Skeletal muscle tissue (tissue), 4 donors: ENCODE data around the gene PROZ. TPM values are rescaled to one million over a fixed set of nuclear protein-coding genes. Genes with fewer than 3 reads are reported as not detected.
A peak's percentile ranks its signal among the peaks of the same experiment; 100 is the strongest.

Source experiments
- H3K27ac ChIP-seq: one replicate; pipeline ENCODE4 v1.7.0; 2013; ENCODE audit warnings: mild to moderate bottlenecking, low read depth, low read length, inconsistent platforms
- H3K27me3 ChIP-seq, 3 donors: one replicate each; pipeline ENCODE4 v1.7.0; 2013; ENCODE audit warnings: low read length in 3 of 3; ENCODE audit not compliant: control insufficient read depth in 3 of 3, insufficient read depth in 3 of 3
- H3K36me3 ChIP-seq, 3 donors: one replicate each; pipeline ENCODE4 v1.7.0; 2013; ENCODE audit warnings: low read length in 3 of 3; ENCODE audit not compliant: control insufficient read depth in 3 of 3, insufficient read depth in 3 of 3
- H3K4me1 ChIP-seq, 3 donors: one replicate each; pipeline ENCODE4 v1.7.0; 2013; ENCODE audit warnings: low read length in 3 of 3, mild to moderate bottlenecking in 3 of 3; ENCODE audit not compliant: control insufficient read depth in 3 of 3, insufficient read depth in 3 of 3
- H3K4me3 ChIP-seq, 3 donors: one replicate each; pipeline ENCODE4 v1.7.0; 2013; ENCODE audit warnings: low read length in 3 of 3
- H3K9ac ChIP-seq, 3 donors: one replicate each; pipeline ENCODE4 v1.7.0; 2013; ENCODE audit warnings: low read length in 3 of 3, mild to moderate bottlenecking in 3 of 3, moderate library complexity in 2 of 3, low read depth in 1 of 3
- H3K9me3 ChIP-seq, 3 donors: one replicate each; pipeline ENCODE4 v1.7.0; 2013; ENCODE audit warnings: low read length in 3 of 3; ENCODE audit not compliant: control insufficient read depth in 3 of 3
- total RNA-seq: library from RNA; depleted of rRNA; stranded (reverse); fragments of >200 nt; gene quantifications from one replicate; pipeline ENCODE4 v1.2.3, GENCODE V29; 2014
- donor health status: Osteomylitis.

PROZ gene
- total RNA-seq, 1 donor from 2014 or later, result not detected

DNA sequence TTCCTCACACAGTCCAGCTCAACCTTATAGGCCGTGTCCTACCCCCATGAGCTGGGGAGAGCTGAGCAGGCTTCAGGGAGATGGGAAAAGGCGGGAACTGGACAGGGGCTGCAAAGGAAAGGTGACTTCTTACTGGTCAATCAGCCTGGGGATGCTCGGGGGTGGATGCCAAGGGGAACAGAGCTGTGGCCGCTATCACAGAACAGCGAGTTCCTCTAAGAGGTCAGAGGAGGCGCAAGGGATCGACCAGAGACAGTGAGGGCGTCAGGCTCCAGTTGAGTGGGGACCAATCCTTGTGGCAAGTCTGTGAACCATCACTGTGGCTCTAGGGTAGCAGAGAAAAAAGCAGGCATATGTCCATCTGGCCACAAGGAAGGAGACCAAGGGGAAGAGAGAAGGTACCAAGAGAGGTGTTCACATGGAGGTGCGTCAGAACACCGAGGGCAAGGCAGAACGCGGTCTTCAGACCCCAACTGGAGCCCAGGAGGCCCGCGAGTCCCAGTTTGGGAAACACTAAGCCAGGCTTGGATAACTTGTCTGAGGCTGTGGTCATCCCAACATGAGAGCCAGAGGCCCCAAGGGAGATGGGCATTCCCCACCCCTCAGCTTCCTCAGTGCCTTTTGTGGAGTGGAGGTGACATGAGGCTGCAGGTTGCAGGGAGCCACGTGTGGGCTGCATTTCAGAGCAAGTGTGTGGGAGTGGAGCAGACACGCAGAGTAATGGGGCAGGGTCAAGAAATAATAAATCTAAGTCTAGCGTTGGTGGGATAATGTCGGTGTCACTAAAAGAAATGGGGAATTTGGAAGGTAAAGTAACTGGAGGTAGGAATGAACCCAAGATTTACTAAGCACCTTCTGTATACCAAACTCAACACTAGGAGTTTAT, 31.9 kb upstream of the PROZ start:
- no peaks in the 10 kb centered on the region for H3K36me3 ChIP-seq
- H3K9me3 ChIP-seq, result no peaks in the 10 kb centered on the region
- H3K27me3 ChIP-seq, result peaks cover 7 to 29% (median 14%) of the 10 kb centered on the region in 3 donors
- H3K4me3 ChIP-seq, result no peak overlapping the region
- H3K9ac ChIP-seq, result no peak overlapping the region
- H3K4me1 ChIP-seq, result peaks cover 0 to 9% (median 3%) of the 10 kb centered on the region in 3 donors
- no peak overlapping the region for H3K27ac ChIP-seq

DNA sequence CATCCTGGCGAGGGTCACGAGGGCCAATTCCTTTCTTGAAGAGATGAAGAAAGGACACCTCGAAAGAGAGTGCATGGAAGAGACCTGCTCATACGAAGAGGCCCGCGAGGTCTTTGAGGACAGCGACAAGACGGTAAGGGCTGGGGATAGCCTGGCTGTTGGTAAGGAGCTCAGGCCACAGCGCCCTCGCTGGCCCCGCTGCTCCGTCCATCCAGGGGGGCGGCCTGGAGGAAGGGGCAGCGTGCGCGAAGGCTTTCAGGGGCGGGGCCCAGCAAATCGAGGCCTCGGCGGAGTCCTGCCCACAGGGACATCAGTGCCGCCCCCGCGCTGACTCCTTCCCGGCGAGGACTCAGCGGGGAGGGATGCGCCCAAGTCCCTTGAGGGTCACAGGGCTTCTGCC, 29.0 kb upstream of the PROZ start:
- peaks cover 7 to 11% (median 11%) of the 10 kb centered on the region in 3 donors for H3K27me3 ChIP-seq
- H3K9ac ChIP-seq, result no peak overlapping the region
- H3K4me1 ChIP-seq, result no peaks in the 10 kb centered on the region
- H3K9me3 ChIP-seq, result no peaks in the 10 kb centered on the region
- no peaks in the 10 kb centered on the region for H3K36me3 ChIP-seq
- H3K4me3 ChIP-seq, result no peak overlapping the region
- H3K27ac ChIP-seq, result no peak overlapping the region

- Histone ChIP-seq H3K4me3 (peak overlapping the region in 1 of 3 donors; percentile 22), H3K36me3 (no peaks in the 10 kb centered on the region)
Observed at GRCh38 chr13:113129921-113130750, 28.3 kb upstream of the PROZ start.

GRCh38 chr13:113135281-113135760, 23.1 kb upstream of the PROZ start:
- no peak overlapping the region for H3K27ac ChIP-seq
- H3K4me1 ChIP-seq, result no peaks in the 10 kb centered on the region
- no peak overlapping the region for H3K4me3 ChIP-seq
- peaks cover 0 to 2% (median 0%) of the 10 kb centered on the region in 3 donors for H3K27me3 ChIP-seq
- H3K36me3 ChIP-seq, result no peaks in the 10 kb centered on the region
- no peak overlapping the region for H3K9ac ChIP-seq
- H3K9me3 ChIP-seq, result no peaks in the 10 kb centered on the region

More at GRCh38 chr13:113129921-113130750, 28.3 kb upstream of the PROZ start:
- H3K9me3 ChIP-seq, result no peaks in the 10 kb centered on the region
- H3K4me1 ChIP-seq, result no peaks in the 10 kb centered on the region
- H3K27ac ChIP-seq, result no peak overlapping the region
- H3K9ac ChIP-seq, result no peak overlapping the region
- peaks cover 7 to 11% (median 11%) of the 10 kb centered on the region in 3 donors for H3K27me3 ChIP-seq

- no peak overlapping the region for H3K27ac ChIP-seq
Observed at GRCh38 chr13:113137691-113138298, 20.7 kb upstream of the PROZ start.

DNA sequence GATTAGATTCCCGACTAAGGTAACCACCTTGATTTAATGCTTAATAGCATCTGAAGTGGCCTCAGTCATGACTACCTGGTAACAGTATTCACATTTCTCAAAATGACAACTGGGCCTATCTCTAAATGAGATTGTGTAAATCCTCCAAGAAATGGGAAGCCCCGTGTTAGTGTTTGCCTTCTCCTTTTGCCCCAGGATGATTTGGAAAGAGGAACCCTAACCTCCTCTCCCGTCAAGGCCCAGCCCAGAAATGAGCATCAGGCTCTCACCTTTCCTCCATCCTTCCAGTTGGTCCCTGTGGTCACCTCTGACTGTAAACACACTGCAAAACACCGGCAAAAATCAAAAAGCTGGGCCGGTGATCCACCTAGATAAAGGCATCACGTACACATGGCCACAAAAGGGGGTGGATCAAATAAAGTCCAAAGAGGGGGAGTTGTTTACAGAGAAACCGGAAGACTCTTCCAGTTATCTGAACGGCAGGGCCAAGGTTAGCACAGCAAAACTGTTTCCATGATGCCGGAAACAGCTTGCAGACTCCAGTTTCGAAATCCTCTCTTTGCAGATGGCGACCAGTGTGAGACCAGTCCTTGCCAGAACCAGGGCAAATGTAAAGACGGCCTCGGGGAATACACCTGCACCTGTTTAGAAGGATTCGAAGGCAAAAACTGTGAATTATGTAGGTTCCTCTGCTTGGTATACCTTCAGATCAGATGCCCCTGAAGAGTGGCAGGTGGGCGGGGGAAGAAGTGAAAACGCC, 19.5 kb upstream of the PROZ start:
- H3K27ac ChIP-seq, result no peak overlapping the region
- H3K27me3 ChIP-seq, result no peaks in the 10 kb centered on the region
- no peak overlapping the region for H3K9ac ChIP-seq
- H3K4me3 ChIP-seq, result no peak overlapping the region
- H3K9me3 ChIP-seq, result no peaks in the 10 kb centered on the region
- H3K4me1 ChIP-seq, result no peaks in the 10 kb centered on the region
- H3K36me3 ChIP-seq, result no peaks in the 10 kb centered on the region

More at GRCh38 chr13:113137691-113138298, 20.7 kb upstream of the PROZ start:
- no peaks in the 10 kb centered on the region for H3K4me1 ChIP-seq
- H3K4me3 ChIP-seq, result no peak overlapping the region
- no peak overlapping the region for H3K9ac ChIP-seq
- no peaks in the 10 kb centered on the region for H3K36me3 ChIP-seq
- H3K27me3 ChIP-seq, result no peaks in the 10 kb centered on the region
- H3K9me3 ChIP-seq, result no peaks in the 10 kb centered on the region

GRCh38 chr13:113139577-113139976, 18.9 kb upstream of the PROZ start:
- no peaks in the 10 kb centered on the region for H3K27me3 ChIP-seq
- no peaks in the 10 kb centered on the region for H3K9me3 ChIP-seq
- no peaks in the 10 kb centered on the region for H3K36me3 ChIP-seq
- no peak overlapping the region for H3K27ac ChIP-seq
- no peak overlapping the region for H3K9ac ChIP-seq
- no peak overlapping the region for H3K4me3 ChIP-seq
- H3K4me1 ChIP-seq, result no peaks in the 10 kb centered on the region

DNA sequence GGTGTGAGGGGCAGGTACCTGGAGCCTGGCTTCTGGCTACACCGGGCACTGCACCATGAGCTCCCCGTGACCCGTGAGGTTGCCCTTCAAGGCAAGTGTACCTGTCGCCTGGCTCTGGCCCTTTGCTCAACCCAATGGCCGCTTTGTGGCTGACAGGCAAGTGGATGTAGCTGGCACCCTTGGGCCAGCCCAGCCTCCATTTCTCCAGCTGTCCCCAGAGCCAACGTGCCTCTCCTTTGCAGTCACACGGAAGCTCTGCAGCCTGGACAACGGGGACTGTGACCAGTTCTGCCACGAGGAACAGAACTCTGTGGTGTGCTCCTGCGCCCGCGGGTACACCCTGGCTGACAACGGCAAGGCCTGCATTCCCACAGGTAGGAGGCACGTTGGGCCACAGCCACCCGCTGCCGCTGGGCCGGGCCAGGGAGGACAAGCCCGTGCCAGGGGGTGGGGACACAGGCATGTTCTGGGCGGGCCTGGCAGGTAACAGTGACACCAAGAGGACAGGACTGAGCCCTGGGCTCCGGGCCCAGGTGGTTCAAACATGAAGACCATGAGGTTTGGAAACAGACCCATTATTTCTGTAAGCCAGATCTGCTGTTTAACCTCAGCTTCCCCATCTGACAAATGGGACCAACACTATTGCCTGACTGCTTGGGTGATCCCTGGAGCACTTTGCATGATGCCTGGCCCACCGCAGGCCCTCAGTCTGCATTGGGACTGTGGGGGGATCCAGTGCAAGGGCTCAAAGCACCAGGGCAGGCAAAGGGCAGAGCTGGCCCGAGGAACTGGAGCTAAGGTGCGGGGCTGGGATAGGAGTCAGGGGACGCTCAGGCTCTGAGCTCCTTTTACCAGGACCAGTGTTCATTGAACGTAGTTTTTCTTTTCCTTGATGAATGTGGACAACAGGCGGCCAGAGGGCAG, 17.5 kb upstream of the PROZ start:
- Histone ChIP-seq H3K36me3 (no peaks in the 10 kb centered on the region), H3K9ac (no peak overlapping the region), H3K27ac (no peak overlapping the region), H3K27me3 (no peaks in the 10 kb centered on the region), H3K9me3 (no peaks in the 10 kb centered on the region), H3K4me1 (no peaks in the 10 kb centered on the region), H3K4me3 (no peak overlapping the region)
